Loucy (cell line): ENCODE results near the gene METAP1.

Source experiments
- H2AFZ ChIP-seq: fragments of 200-600 bp; sonication (generic); 2 replicates; pipeline ENCODE4 v1.6.0; 2016; ENCODE audit warnings: antibody characterized with exemption, mild to moderate bottlenecking, low read length, moderate library complexity
- H3F3A ChIP-seq: fragments of 200-600 bp; 2 replicates; pipeline ENCODE4 v1.6.0; 2016; ENCODE audit warnings: antibody characterized with exemption, low read depth, mild to moderate bottlenecking
- H3K27me3 ChIP-seq: fragments of 200-600 bp; sonication (generic); 2 replicates; pipeline ENCODE4 v1.6.1; 2014; ENCODE audit warnings: low read length, mild to moderate bottlenecking; ENCODE audit not compliant: insufficient read depth, poor library complexity, severe bottlenecking
- H3K36me3 ChIP-seq: fragments of 200-600 bp; sonication (generic); 2 replicates; pipeline ENCODE4 v1.6.1; 2016; ENCODE audit warnings: low read length; ENCODE audit not compliant: insufficient read depth
- H3K4me1 ChIP-seq: fragments of 200-600 bp; sonication (generic); 2 replicates; pipeline ENCODE4 v1.5.1; 2014; ENCODE audit warnings: low read length, mild to moderate bottlenecking; ENCODE audit not compliant: insufficient read depth, poor library complexity, severe bottlenecking
- H3K4me2 ChIP-seq: fragments of 200-600 bp; sonication (generic); 2 replicates; pipeline ENCODE4 v1.6.0; 2014; ENCODE audit warnings: antibody characterized with exemption, low read length, low read depth, mild to moderate bottlenecking; ENCODE audit not compliant: poor library complexity, severe bottlenecking
- H3K4me3 ChIP-seq: fragments of 200-600 bp; sonication (generic); 2 replicates; pipeline ENCODE4 v1.5.1; 2014; ENCODE audit warnings: low read length, mild to moderate bottlenecking, mixed read lengths; ENCODE audit not compliant: poor library complexity, severe bottlenecking
- H3K79me2 ChIP-seq: fragments of 200-600 bp; sonication (generic); 2 replicates; pipeline ENCODE4 v1.6.1; 2014; ENCODE audit warnings: low read length; ENCODE audit not compliant: insufficient read depth
- H3K9ac ChIP-seq: fragments of 200-600 bp; sonication (generic); 2 replicates; pipeline ENCODE4 v1.6.0; 2014; ENCODE audit warnings: mild to moderate bottlenecking, low read depth, low read length, moderate library complexity; ENCODE audit not compliant: poor library complexity, severe bottlenecking
- H3K9me2 ChIP-seq: fragments of 200-600 bp; sonication (generic); replicated peaks from 2 replicates; pipeline ENCODE4 v1.6.1; 2016; ENCODE audit warnings: low read depth, low read length, mixed read lengths
- H3K9me3 ChIP-seq: fragments of 200-600 bp; sonication (generic); 2 replicates; pipeline ENCODE4 v1.6.1; 2014; ENCODE audit warnings: mild to moderate bottlenecking, antibody characterized with exemption, low read length, low read depth; ENCODE audit not compliant: insufficient read depth
- H4K20me1 ChIP-seq: fragments of 200-600 bp; sonication (generic); 2 replicates; pipeline ENCODE4 v1.6.0; 2014; ENCODE audit warnings: antibody characterized with exemption, low read length, mild to moderate bottlenecking; ENCODE audit not compliant: insufficient read depth, poor library complexity, severe bottlenecking
- CTCF ChIP-seq: fragments of 200-600 bp; sonication (generic); conservative IDR thresholded peaks from 2 replicates; pipeline ENCODE4 v1.5.1; 2014; ENCODE audit warnings: mild to moderate bottlenecking, antibody characterized with exemption, low read length
- EZH2phosphoT487 ChIP-seq: fragments of 200-600 bp; IDR thresholded peaks from 2 replicates; pipeline ENCODE4 v1.6.1; 2018; ENCODE audit warnings: antibody characterized with exemption, mild to moderate bottlenecking, moderate library complexity, borderline replicate concordance

The METAP1 gene

GRCh38 chr4:98994474-98995182 is 893 bp upstream of the METAP1 start:
- Histone ChIP-seq H3K4me3 (peak overlapping the region; percentile 71), H3K9me2 (no peaks in the 10 kb centered on the region), H4K20me1 (peaks cover 34% of the 10 kb centered on the region), H3K36me3 (no peaks in the 10 kb centered on the region), H3K4me1 (peaks cover 33% of the 10 kb centered on the region), H3F3A (no peaks in the 10 kb centered on the region; the same call in 1 of the 2 replicates), H3K4me2 (peak overlapping the region; percentile 73), H3K27me3 (no peaks in the 10 kb centered on the region), H3K79me2 (peaks cover 41% of the 10 kb centered on the region), H2AFZ (peak overlapping the region; percentile 77), H3K9ac (peak overlapping the region; percentile 59), H3K9me3 (no peaks in the 10 kb centered on the region)
- TF ChIP-seq CTCF: no peak
- TF ChIP-seq EZH2phosphoT487: no peak

DNA sequence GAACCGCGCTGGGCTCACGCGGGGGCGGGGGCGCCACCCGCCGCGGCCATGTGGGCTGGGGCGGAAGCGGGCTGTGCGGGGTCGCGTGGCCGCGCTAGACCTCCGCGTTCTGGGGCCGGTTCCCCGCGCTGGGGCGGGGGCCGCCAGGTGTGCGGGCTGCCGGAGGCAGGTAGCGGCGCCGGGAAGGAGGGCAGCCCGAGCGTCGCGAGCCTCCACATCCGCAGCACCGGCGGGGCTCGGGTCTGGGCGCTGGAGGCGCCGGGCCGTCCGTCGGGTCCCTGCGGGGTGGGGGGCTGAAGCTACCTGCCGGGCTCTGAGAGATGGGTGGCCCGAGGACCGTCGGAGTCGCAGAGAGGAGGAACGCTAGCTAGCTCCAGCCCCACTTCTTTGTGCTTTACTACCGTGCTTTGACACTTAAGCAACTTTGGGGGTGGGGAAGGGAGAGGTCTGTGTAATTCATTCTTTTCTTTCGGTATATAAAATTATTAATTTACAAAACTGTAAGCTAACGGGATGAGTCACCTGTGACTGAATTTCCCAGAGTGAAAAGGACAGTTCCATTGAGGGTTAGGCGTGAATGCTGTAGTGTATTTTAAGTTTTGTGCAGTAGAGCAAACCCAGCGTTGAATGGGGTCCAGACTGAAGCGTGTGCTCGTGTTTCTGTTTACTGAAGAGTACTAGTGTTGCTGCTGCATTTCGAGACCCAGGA is 689 bp downstream of the METAP1 start:
- H3K4me3 ChIP-seq: peak overlapping the region; percentile 86
- peak overlapping the region; percentile 71 for H3K4me2 ChIP-seq
- H3K4me1 ChIP-seq: peaks cover 47% of the 10 kb centered on the region
- TF ChIP-seq CTCF (no peak), EZH2phosphoT487 (no peak)
- no peaks in the 10 kb centered on the region for H3K27me3 ChIP-seq
- H3F3A ChIP-seq: no peaks in the 10 kb centered on the region; the same call in 1 of the 2 replicates
- H4K20me1 ChIP-seq: peaks cover 50% of the 10 kb centered on the region
- H3K9me2 ChIP-seq: no peaks in the 10 kb centered on the region
- no peaks in the 10 kb centered on the region for H3K9me3 ChIP-seq
- no peaks in the 10 kb centered on the region for H3K36me3 ChIP-seq
- H3K9ac ChIP-seq: peak overlapping the region; percentile 72
- H2AFZ ChIP-seq: peak overlapping the region; percentile 57; the same call in 1 of the 2 replicates
- peaks cover 56% of the 10 kb centered on the region for H3K79me2 ChIP-seq

DNA sequence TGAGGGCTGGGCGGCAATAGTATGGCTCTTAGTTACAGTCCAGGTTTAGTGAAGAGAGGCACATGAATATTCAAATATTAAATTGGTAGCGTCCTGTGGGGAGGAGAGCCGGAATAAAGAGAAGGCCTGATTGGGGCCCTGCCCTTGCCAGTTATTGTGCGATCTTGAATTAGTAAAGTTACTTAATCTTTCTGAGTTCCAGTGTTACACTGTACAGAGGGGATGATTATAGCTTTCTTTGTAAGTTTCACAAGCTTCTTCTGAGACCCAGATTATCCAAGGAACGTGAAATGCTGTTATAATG is 1.2 kb downstream of the METAP1 start:
- H3F3A ChIP-seq: no peaks in the 10 kb centered on the region
- no peak for TF ChIP-seq CTCF
- no peak for TF ChIP-seq EZH2phosphoT487
- H2AFZ ChIP-seq: no peak overlapping the region

More for the DNA sequence above, 1.2 kb downstream of the METAP1 start:
- no peaks in the 10 kb centered on the region for H3K36me3 ChIP-seq
- H4K20me1 ChIP-seq: peaks cover 55% of the 10 kb centered on the region
- peaks cover 52% of the 10 kb centered on the region for H3K4me1 ChIP-seq
- H3K9me3 ChIP-seq: no peaks in the 10 kb centered on the region
- peaks cover 61% of the 10 kb centered on the region for H3K79me2 ChIP-seq
- H3K4me2 ChIP-seq: peak overlapping the region; percentile 71
- no peaks in the 10 kb centered on the region for H3K27me3 ChIP-seq
- H3K9me2 ChIP-seq: no peaks in the 10 kb centered on the region
- peak overlapping the region; percentile 72 for H3K9ac ChIP-seq
- peak overlapping the region; percentile 86 for H3K4me3 ChIP-seq
